ENCODE results near the gene ETNPPL.

The ETNPPL gene

GRCh38 chr4:108751321-108751720 is 11.5 kb downstream of the ETNPPL start:
- no peak overlapping the region for H3K4me3 ChIP-seq (ENCODE audit: low read depth, low read length)
- no peak overlapping the region for H3K9ac ChIP-seq (ENCODE audit: low read depth, low read length)
- H3K27me3 ChIP-seq (ENCODE audit: control insufficient read depth, insufficient read depth, low read length), result no peaks in the 10 kb centered on the region
- H3K4me1 ChIP-seq (ENCODE audit: control insufficient read depth, insufficient read depth, low read length), result no peaks in the 10 kb centered on the region
- no peaks in the 10 kb centered on the region for H3K36me3 ChIP-seq (ENCODE audit: control insufficient read depth, insufficient read depth, low read length)
- H3K9me3 ChIP-seq (ENCODE audit: control insufficient read depth, insufficient read depth, low read length), result no peaks in the 10 kb centered on the region

- Histone ChIP-seq H3K9me3 (ENCODE audit: control insufficient read depth, insufficient read depth, low read length) (no peaks in the 10 kb centered on the region), H3K36me3 (ENCODE audit: control insufficient read depth, insufficient read depth, low read length) (no peaks in the 10 kb centered on the region), H3K27me3 (ENCODE audit: control insufficient read depth, insufficient read depth, low read length) (no peaks in the 10 kb centered on the region), H3K4me1 (ENCODE audit: control insufficient read depth, insufficient read depth, low read length) (no peaks in the 10 kb centered on the region), H3K9ac (ENCODE audit: low read depth, low read length) (no peak overlapping the region), H3K4me3 (ENCODE audit: low read depth, low read length) (no peak overlapping the region)
Measured at GRCh38 chr4:108749119-108749518, 13.7 kb downstream of the ETNPPL start.

GRCh38 chr4:108746511-108746910 is 16.3 kb downstream of the ETNPPL start:
- H3K9ac ChIP-seq (ENCODE audit: low read depth, low read length), result no peak overlapping the region
- H3K4me3 ChIP-seq (ENCODE audit: low read depth, low read length), result no peak overlapping the region
- H3K36me3 ChIP-seq (ENCODE audit: control insufficient read depth, insufficient read depth, low read length), result no peaks in the 10 kb centered on the region
- no peaks in the 10 kb centered on the region for H3K9me3 ChIP-seq (ENCODE audit: control insufficient read depth, insufficient read depth, low read length)
- H3K27me3 ChIP-seq (ENCODE audit: control insufficient read depth, insufficient read depth, low read length), result no peaks in the 10 kb centered on the region
- no peaks in the 10 kb centered on the region for H3K4me1 ChIP-seq (ENCODE audit: control insufficient read depth, insufficient read depth, low read length)

GRCh38 chr4:108744307-108744706 is 18.5 kb downstream of the ETNPPL start:
- Histone ChIP-seq H3K4me3 (ENCODE audit: low read depth, low read length) (no peak overlapping the region), H3K9ac (ENCODE audit: low read depth, low read length) (no peak overlapping the region), H3K27me3 (ENCODE audit: control insufficient read depth, insufficient read depth, low read length) (no peaks in the 10 kb centered on the region)

GRCh38 chr4:108742451-108743420 is 20.1 kb downstream of the ETNPPL start:
- Histone ChIP-seq H3K9me3 (ENCODE audit: control insufficient read depth, insufficient read depth, low read length) (no peaks in the 10 kb centered on the region), H3K36me3 (ENCODE audit: control insufficient read depth, insufficient read depth, low read length) (no peaks in the 10 kb centered on the region), H3K27me3 (ENCODE audit: control insufficient read depth, insufficient read depth, low read length) (no peaks in the 10 kb centered on the region), H3K9ac (ENCODE audit: low read depth, low read length) (no peak overlapping the region), H3K4me1 (ENCODE audit: control insufficient read depth, insufficient read depth, low read length) (no peaks in the 10 kb centered on the region), H3K4me3 (ENCODE audit: low read depth, low read length) (no peak overlapping the region)

More at GRCh38 chr4:108744307-108744706, 18.5 kb downstream of the ETNPPL start:
- H3K36me3 ChIP-seq (ENCODE audit: control insufficient read depth, insufficient read depth, low read length), result no peaks in the 10 kb centered on the region
- H3K9me3 ChIP-seq (ENCODE audit: control insufficient read depth, insufficient read depth, low read length), result no peaks in the 10 kb centered on the region
- no peaks in the 10 kb centered on the region for H3K4me1 ChIP-seq (ENCODE audit: control insufficient read depth, insufficient read depth, low read length)

DNA sequence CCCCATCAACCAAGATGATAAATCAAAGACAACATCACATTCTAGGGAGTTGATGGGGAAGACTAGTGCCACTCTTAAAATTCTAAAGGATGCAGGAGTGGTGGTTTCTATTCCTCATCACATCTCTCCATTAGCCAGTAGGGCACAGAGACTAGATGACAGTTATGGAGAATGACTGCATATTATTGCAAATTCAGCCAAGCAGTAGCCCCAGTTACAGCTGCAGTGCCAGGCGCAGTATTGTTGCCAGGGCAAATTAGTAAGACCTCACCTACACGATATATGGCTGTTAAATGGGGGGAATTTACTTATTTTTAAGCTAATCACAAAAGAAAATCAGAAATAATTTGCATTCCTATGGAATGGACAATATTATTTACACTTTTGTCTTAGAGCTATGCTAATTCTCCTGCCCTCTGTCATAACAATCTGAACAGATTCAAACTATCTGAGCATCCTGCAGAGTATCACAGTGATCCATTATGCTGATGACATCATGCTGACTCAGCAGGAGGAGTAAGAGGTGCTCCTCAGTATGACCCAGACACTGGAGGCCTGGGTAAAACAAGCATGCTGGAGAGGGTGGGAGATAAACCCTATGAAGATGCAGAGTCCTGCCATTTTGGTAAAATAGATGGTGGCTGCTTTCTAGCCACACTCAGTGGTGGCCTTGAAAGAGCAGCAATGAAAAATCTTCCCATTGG is 24.7 kb downstream of the ETNPPL start:
- H3K36me3 ChIP-seq (ENCODE audit: control insufficient read depth, insufficient read depth, low read length), result no peaks in the 10 kb centered on the region
- H3K9ac ChIP-seq (ENCODE audit: low read depth, low read length), result no peak overlapping the region
- H3K4me3 ChIP-seq (ENCODE audit: low read depth, low read length), result no peak overlapping the region
- no peaks in the 10 kb centered on the region for H3K9me3 ChIP-seq (ENCODE audit: control insufficient read depth, insufficient read depth, low read length)
- no peaks in the 10 kb centered on the region for H3K27me3 ChIP-seq (ENCODE audit: control insufficient read depth, insufficient read depth, low read length)
- no peaks in the 10 kb centered on the region for H3K4me1 ChIP-seq (ENCODE audit: control insufficient read depth, insufficient read depth, low read length)

DNA sequence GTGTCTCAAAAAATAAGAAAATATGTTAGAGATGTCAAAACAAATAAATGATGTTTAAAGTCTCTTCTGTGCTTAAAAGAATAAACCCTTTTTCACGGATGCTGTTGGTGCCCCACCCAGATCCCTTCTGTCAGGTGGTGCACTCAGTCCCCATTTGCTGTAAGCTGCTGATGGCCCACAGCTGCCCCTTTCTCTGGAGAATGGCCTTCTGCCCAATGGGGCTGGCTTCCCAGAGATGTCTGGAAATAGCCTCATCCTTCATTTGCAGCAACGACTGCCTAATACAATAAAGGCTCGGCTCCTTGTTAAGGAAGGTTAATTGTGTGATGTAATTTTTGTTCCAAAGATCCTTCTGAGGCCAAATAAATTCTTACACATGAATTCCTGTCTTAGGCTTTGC is 31.8 kb downstream of the ETNPPL start:
- Histone ChIP-seq H3K9me3 (ENCODE audit: control insufficient read depth, insufficient read depth, low read length) (peaks cover 5% of the 10 kb centered on the region), H3K4me1 (ENCODE audit: control insufficient read depth, insufficient read depth, low read length) (no peaks in the 10 kb centered on the region), H3K4me3 (ENCODE audit: low read depth, low read length) (no peak overlapping the region), H3K9ac (ENCODE audit: low read depth, low read length) (no peak overlapping the region), H3K36me3 (ENCODE audit: control insufficient read depth, insufficient read depth, low read length) (no peaks in the 10 kb centered on the region), H3K27me3 (ENCODE audit: control insufficient read depth, insufficient read depth, low read length) (no peaks in the 10 kb centered on the region)

GRCh38 chr4:108730579-108730978 is 32.3 kb downstream of the ETNPPL start:
- H3K36me3 ChIP-seq (ENCODE audit: control insufficient read depth, insufficient read depth, low read length), result no peaks in the 10 kb centered on the region
- no peaks in the 10 kb centered on the region for H3K4me1 ChIP-seq (ENCODE audit: control insufficient read depth, insufficient read depth, low read length)
- H3K9me3 ChIP-seq (ENCODE audit: control insufficient read depth, insufficient read depth, low read length), result peaks cover 7% of the 10 kb centered on the region
- no peaks in the 10 kb centered on the region for H3K27me3 ChIP-seq (ENCODE audit: control insufficient read depth, insufficient read depth, low read length)
- H3K9ac ChIP-seq (ENCODE audit: low read depth, low read length), result no peak overlapping the region
- no peak overlapping the region for H3K4me3 ChIP-seq (ENCODE audit: low read depth, low read length)

GRCh38 chr4:108729731-108730130 is 33.1 kb downstream of the ETNPPL start:
- Histone ChIP-seq H3K9ac (ENCODE audit: low read depth, low read length) (no peak overlapping the region), H3K36me3 (ENCODE audit: control insufficient read depth, insufficient read depth, low read length) (no peaks in the 10 kb centered on the region), H3K27me3 (ENCODE audit: control insufficient read depth, insufficient read depth, low read length) (no peaks in the 10 kb centered on the region), H3K4me3 (ENCODE audit: low read depth, low read length) (no peak overlapping the region), H3K9me3 (ENCODE audit: control insufficient read depth, insufficient read depth, low read length) (peaks cover 11% of the 10 kb centered on the region), H3K4me1 (ENCODE audit: control insufficient read depth, insufficient read depth, low read length) (no peaks in the 10 kb centered on the region)

- Histone ChIP-seq H3K4me3 (ENCODE audit: low read depth, low read length) (no peak overlapping the region), H3K4me1 (ENCODE audit: control insufficient read depth, insufficient read depth, low read length) (no peaks in the 10 kb centered on the region), H3K9me3 (ENCODE audit: control insufficient read depth, insufficient read depth, low read length) (peaks cover 11% of the 10 kb centered on the region), H3K27me3 (ENCODE audit: control insufficient read depth, insufficient read depth, low read length) (no peaks in the 10 kb centered on the region), H3K9ac (ENCODE audit: low read depth, low read length) (no peak overlapping the region), H3K36me3 (ENCODE audit: control insufficient read depth, insufficient read depth, low read length) (no peaks in the 10 kb centered on the region)
Measured at GRCh38 chr4:108725457-108725856, 37.4 kb downstream of the ETNPPL start.

DNA sequence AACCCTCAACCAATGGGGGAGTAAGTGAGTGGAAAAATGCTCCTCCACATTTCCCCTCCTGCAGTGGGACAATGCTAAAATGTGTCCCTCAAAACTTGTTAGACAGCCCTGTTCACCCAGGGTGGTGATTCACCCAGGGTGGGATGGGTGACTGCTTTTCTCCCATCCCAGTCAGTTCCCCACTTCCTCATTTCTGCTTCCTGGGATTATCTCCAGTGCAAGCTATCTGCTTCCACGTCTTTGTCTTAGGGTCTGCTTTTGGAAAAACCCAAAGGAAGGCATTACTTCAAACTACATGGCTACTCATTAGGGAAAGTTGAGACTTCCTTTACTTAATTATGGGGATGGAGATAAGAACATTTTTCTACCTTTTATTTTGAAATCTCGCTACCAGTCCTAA is 45.5 kb downstream of the ETNPPL start:
- Histone ChIP-seq H3K36me3 (ENCODE audit: control insufficient read depth, insufficient read depth, low read length) (no peaks in the 10 kb centered on the region), H3K27me3 (ENCODE audit: control insufficient read depth, insufficient read depth, low read length) (no peaks in the 10 kb centered on the region), H3K4me1 (ENCODE audit: control insufficient read depth, insufficient read depth, low read length) (peaks cover 7% of the 10 kb centered on the region), H3K4me3 (ENCODE audit: low read depth, low read length) (no peak overlapping the region), H3K9ac (ENCODE audit: low read depth, low read length) (no peak overlapping the region), H3K9me3 (ENCODE audit: control insufficient read depth, insufficient read depth, low read length) (no peaks in the 10 kb centered on the region)

DNA sequence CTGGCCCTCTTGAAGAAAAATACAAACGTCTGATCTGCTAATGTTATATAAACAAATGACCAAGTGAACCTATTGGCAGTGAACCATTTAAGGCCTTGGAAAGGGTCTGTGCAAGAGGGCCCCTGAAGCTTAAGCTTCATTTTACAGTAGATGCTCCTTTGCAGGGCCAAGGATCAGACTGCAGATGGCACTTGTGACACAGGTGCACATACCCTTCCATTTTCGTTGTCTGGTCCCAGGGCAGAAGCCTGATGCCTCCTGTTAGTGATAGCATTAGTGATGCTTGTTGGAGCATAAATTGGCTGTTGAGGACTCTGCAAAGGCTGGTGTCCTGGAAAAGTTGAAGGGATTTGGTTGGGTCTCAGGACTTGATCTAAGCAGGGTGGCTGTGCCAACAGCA is 46.5 kb downstream of the ETNPPL start:
- H3K27me3 ChIP-seq (ENCODE audit: control insufficient read depth, insufficient read depth, low read length), result no peaks in the 10 kb centered on the region
- H3K4me3 ChIP-seq (ENCODE audit: low read depth, low read length), result no peak overlapping the region
- H3K36me3 ChIP-seq (ENCODE audit: control insufficient read depth, insufficient read depth, low read length), result no peaks in the 10 kb centered on the region
- H3K9me3 ChIP-seq (ENCODE audit: control insufficient read depth, insufficient read depth, low read length), result no peaks in the 10 kb centered on the region
- H3K4me1 ChIP-seq (ENCODE audit: control insufficient read depth, insufficient read depth, low read length), result peaks cover 7% of the 10 kb centered on the region
- H3K9ac ChIP-seq (ENCODE audit: low read depth, low read length), result no peak overlapping the region

Data from iPS-15b (cell line).